Liver (tissue), 9 donors: ENCODE data around the gene CHRM2. TPM values are rescaled to one million over a fixed set of nuclear protein-coding genes. Genes with fewer than 3 reads are reported as not detected.

Experiments used
- DNase-seq: peaks from one replicate; pipeline ENCODE4 v3.0.0-alpha.2; 2017; ENCODE audit warnings: low spot score
- H3K27ac ChIP-seq, 2 donors: one replicate each; pipeline ENCODE4 v1.7.0; 2013; ENCODE audit warnings: inconsistent platforms in 2 of 2, low read length in 2 of 2, control low read depth in 1 of 2, low read depth in 1 of 2, mild to moderate bottlenecking in 1 of 2
- H3K27me3 ChIP-seq, 4 donors: one replicate each; pipeline versions ENCODE4 v1.6.1 to v1.7.0; 2013; ENCODE audit warnings: low read length in 3 of 4, inconsistent platforms in 1 of 4, mild to moderate bottlenecking in 1 of 4, moderate library complexity in 1 of 4; ENCODE audit not compliant: control insufficient read depth in 4 of 4, insufficient read depth in 4 of 4
- H3K36me3 ChIP-seq, 4 donors: one replicate each; pipeline versions ENCODE4 v1.6.1 to v1.7.0; 2013; ENCODE audit warnings: low read length in 3 of 4, mild to moderate bottlenecking in 3 of 4, low read depth in 1 of 4, moderate library complexity in 1 of 4; ENCODE audit not compliant: control insufficient read depth in 4 of 4, insufficient read depth in 3 of 4
- H3K4me1 ChIP-seq, 4 donors: one replicate each; pipeline versions ENCODE4 v1.6.1 to v1.7.0; 2013; ENCODE audit warnings: low read length in 3 of 4, mild to moderate bottlenecking in 3 of 4, moderate library complexity in 1 of 4; ENCODE audit not compliant: control insufficient read depth in 4 of 4, insufficient read depth in 4 of 4
- H3K4me3 ChIP-seq, 3 donors: one replicate each; pipeline versions ENCODE4 v1.6.1 to v1.7.0; 2013; ENCODE audit warnings: low read length in 3 of 3, control low read depth in 1 of 3, low read depth in 1 of 3, mild to moderate bottlenecking in 1 of 3
- H3K9ac ChIP-seq, 2 donors: one replicate each; pipeline ENCODE4 v1.7.0; 2013; ENCODE audit warnings: low read length in 2 of 2, mild to moderate bottlenecking in 2 of 2, moderate library complexity in 2 of 2, control low read depth in 1 of 2, low read depth in 1 of 2
- H3K9me3 ChIP-seq, 4 donors: one replicate each; pipeline versions ENCODE4 v1.6.1 to v1.7.0; 2013; ENCODE audit warnings: low read length in 3 of 4; ENCODE audit not compliant: control insufficient read depth in 4 of 4
- EGR1 ChIP-seq, 2 donors: IDR thresholded peaks; 2 replicates each; pipeline ENCODE4 v1.6.1; 2016 to 2018; ENCODE audit warnings: antibody characterized with exemption in 2 of 2, low read depth in 2 of 2
- FOXA1 ChIP-seq: IDR thresholded peaks from 2 replicates; pipeline ENCODE4 v1.6.1; 2016; ENCODE audit warnings: antibody characterized with exemption
- FOXA2 ChIP-seq: IDR thresholded peaks from 2 replicates; pipeline ENCODE4 v1.6.1; 2016; ENCODE audit warnings: antibody characterized with exemption
- GABPA ChIP-seq, 2 donors: IDR thresholded peaks in 1 of 2; conservative IDR thresholded peaks in 1 of 2; 2 replicates each; pipeline ENCODE4 v1.6.1; 2016; ENCODE audit warnings: antibody characterized with exemption in 2 of 2, mild to moderate bottlenecking in 1 of 2, moderate library complexity in 1 of 2
- HNF4A ChIP-seq, 2 donors: conservative IDR thresholded peaks; 2 replicates each; pipeline ENCODE4 v1.6.1; 2016; ENCODE audit warnings: antibody characterized with exemption in 2 of 2, mild to moderate bottlenecking in 2 of 2
- HNF4G ChIP-seq: IDR thresholded peaks from 2 replicates; pipeline ENCODE4 v1.6.1; 2016; ENCODE audit warnings: antibody characterized with exemption
- JUND ChIP-seq, 2 donors: IDR thresholded peaks; 2 replicates each; pipeline ENCODE4 v1.6.1; 2016; ENCODE audit warnings: antibody characterized with exemption in 2 of 2
- NR2F2 ChIP-seq: IDR thresholded peaks from 2 replicates; pipeline ENCODE4 v1.6.1; 2016; ENCODE audit warnings: antibody characterized with exemption
- RAD21 ChIP-seq, 2 donors: IDR thresholded peaks; 2 replicates each; pipeline ENCODE4 v1.6.1; 2016; ENCODE audit warnings: antibody characterized with exemption in 2 of 2, mild to moderate bottlenecking in 2 of 2
- RXRA ChIP-seq, 2 donors: IDR thresholded peaks; 2 replicates each; pipeline ENCODE4 v1.6.1; 2017 to 2018; ENCODE audit warnings: antibody characterized with exemption in 2 of 2, mild to moderate bottlenecking in 1 of 2
- YY1 ChIP-seq: IDR thresholded peaks from 2 replicates; pipeline ENCODE4 v1.6.1; 2016; ENCODE audit warnings: antibody characterized with exemption, mild to moderate bottlenecking
- WGBS: extraction: QIAGEN DNeasy Blood & Tissue Kit; methylation state at CpG from one replicate; pipeline ENCODE4 v1.1.7; 2013; 5-methylcytosine and 5-hydroxymethylcytosine counted together
- polyA plus RNA-seq, 2 donors: library from polyadenylated mRNA; stranded (reverse) in 1 of 2; unstranded in 1 of 2; fragments of 200-250 nt in 1 of 2; fragments of >200 nt in 1 of 2; fragmentation: Nextera tagmentation in 1 of 2; extraction: Ambion mirVana in 1 of 2; gene quantifications; one replicate each; pipeline versions ENCODE4 v1.2.1 to v1.2.3, GENCODE V29; 2013 to 2015
- total RNA-seq, 2 donors: library from RNA; depleted of rRNA; stranded (reverse); fragments of >200 nt; gene quantifications; one replicate each; pipeline ENCODE4 v1.2.3, GENCODE V29; 2014
- TF ChIP-seq, protein P1 (sequence below): IDR thresholded peaks from 2 replicates; pipeline ENCODE4 v1.6.1; 2016; ENCODE audit warnings: antibody characterized with exemption
- TF ChIP-seq, protein P2 (sequence below): IDR thresholded peaks from 2 replicates; pipeline ENCODE4 v1.6.1; 2016; ENCODE audit warnings: antibody characterized with exemption, mild to moderate bottlenecking
- TF ChIP-seq, protein P3 (sequence below): IDR thresholded peaks from 2 replicates; pipeline ENCODE4 v1.6.1; 2016; ENCODE audit warnings: antibody characterized with exemption
- donor health status: healthy.
- donor health status: healthy.
- donor health status: healthy.
- donor health status: healthy.
- donor health status: healthy.

Gene CHRM2
- total and polyA plus RNA-seq, 4 donors, result 0.08 to 1.2 (median 0.30) TPM

DNA sequence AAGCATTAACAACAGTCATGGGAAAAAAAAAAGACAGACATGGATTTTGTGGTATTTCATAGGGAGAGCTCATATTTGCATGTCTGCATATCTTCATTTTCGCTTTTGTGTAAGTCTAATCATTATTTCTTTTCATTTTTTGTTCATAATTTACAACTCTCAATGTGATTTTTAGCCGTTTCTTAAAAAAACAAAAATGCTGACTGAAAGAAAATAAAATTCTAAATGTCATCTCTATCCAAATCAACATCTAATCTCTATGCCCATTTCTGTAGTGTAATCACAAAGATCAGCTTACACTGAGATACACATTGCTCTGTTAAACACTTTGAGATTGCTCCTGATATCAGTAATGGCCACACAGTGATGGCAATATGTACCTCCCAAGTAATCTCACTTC, 29.2 kb downstream of the CHRM2 start:
- no peak overlapping the region for H3K27ac ChIP-seq
- TF ChIP-seq RXRA (IDR thresholded peaks at IDR 0.05) (no peak), RAD21 (IDR thresholded peaks at IDR 0.05) (no peak), JUND (IDR thresholded peaks at IDR 0.05) (no peak), GABPA (IDR thresholded peaks at IDR 0.05 in 1 of 2, conservative IDR thresholded peaks at IDR 0.05 in 1 of 2) (no peak), HNF4A (conservative IDR thresholded peaks at IDR 0.05) (no peak), FOXA2 (no peak)
- TF ChIP-seq, protein P1, sequence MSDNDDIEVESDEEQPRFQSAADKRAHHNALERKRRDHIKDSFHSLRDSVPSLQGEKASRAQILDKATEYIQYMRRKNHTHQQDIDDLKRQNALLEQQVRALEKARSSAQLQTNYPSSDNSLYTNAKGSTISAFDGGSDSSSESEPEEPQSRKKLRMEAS, result no peak
- H3K9ac ChIP-seq, result no peak overlapping the region
- no peaks in the 10 kb centered on the region for H3K4me1 ChIP-seq
- H3K4me3 ChIP-seq, result no peak overlapping the region
- H3K27me3 ChIP-seq, result no peaks in the 10 kb centered on the region
- H3K9me3 ChIP-seq, result no peaks in the 10 kb centered on the region
- DNase-seq, result no peak
- no peaks in the 10 kb centered on the region for H3K36me3 ChIP-seq
- 45% methylated on average over 2 of the region's 2 CpGs for WGBS

DNA sequence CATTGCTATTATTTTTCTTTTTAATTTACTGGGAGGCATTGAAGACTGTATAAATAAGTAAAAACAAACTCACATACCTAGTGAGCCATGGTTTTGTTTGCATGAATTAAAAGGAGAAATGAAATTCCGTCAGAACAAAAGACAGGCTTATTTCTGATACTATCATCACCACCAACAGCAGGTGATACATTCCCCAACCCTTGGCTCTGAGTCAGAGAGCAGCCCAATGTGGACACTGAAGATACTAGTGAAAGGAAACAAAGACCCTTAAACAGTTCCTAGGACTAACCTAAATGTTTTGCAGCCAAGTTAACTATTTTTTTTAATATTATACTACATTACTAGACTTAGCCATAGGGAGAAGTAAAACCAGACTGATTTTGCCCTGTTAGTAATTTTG, 31.6 kb downstream of the CHRM2 start:
- Histone ChIP-seq H3K9ac (no peak overlapping the region), H3K36me3 (no peaks in the 10 kb centered on the region), H3K27me3 (no peaks in the 10 kb centered on the region), H3K4me1 (no peaks in the 10 kb centered on the region), H3K27ac (no peak overlapping the region), H3K9me3 (no peaks in the 10 kb centered on the region), H3K4me3 (no peak overlapping the region)
- DNase-seq, result no peak
- TF ChIP-seq, protein P2, sequence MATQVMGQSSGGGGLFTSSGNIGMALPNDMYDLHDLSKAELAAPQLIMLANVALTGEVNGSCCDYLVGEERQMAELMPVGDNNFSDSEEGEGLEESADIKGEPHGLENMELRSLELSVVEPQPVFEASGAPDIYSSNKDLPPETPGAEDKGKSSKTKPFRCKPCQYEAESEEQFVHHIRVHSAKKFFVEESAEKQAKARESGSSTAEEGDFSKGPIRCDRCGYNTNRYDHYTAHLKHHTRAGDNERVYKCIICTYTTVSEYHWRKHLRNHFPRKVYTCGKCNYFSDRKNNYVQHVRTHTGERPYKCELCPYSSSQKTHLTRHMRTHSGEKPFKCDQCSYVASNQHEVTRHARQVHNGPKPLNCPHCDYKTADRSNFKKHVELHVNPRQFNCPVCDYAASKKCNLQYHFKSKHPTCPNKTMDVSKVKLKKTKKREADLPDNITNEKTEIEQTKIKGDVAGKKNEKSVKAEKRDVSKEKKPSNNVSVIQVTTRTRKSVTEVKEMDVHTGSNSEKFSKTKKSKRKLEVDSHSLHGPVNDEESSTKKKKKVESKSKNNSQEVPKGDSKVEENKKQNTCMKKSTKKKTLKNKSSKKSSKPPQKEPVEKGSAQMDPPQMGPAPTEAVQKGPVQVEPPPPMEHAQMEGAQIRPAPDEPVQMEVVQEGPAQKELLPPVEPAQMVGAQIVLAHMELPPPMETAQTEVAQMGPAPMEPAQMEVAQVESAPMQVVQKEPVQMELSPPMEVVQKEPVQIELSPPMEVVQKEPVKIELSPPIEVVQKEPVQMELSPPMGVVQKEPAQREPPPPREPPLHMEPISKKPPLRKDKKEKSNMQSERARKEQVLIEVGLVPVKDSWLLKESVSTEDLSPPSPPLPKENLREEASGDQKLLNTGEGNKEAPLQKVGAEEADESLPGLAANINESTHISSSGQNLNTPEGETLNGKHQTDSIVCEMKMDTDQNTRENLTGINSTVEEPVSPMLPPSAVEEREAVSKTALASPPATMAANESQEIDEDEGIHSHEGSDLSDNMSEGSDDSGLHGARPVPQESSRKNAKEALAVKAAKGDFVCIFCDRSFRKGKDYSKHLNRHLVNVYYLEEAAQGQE, result no peak
- TF ChIP-seq FOXA2, result no peak
- TF ChIP-seq EGR1 (IDR thresholded peaks at IDR 0.05; ENCODE audit: low read depth in 2 of 2), result no peak
- TF ChIP-seq, protein P3, sequence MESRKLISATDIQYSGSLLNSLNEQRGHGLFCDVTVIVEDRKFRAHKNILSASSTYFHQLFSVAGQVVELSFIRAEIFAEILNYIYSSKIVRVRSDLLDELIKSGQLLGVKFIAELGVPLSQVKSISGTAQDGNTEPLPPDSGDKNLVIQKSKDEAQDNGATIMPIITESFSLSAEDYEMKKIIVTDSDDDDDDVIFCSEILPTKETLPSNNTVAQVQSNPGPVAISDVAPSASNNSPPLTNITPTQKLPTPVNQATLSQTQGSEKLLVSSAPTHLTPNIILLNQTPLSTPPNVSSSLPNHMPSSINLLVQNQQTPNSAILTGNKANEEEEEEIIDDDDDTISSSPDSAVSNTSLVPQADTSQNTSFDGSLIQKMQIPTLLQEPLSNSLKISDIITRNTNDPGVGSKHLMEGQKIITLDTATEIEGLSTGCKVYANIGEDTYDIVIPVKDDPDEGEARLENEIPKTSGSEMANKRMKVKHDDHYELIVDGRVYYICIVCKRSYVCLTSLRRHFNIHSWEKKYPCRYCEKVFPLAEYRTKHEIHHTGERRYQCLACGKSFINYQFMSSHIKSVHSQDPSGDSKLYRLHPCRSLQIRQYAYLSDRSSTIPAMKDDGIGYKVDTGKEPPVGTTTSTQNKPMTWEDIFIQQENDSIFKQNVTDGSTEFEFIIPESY, result no peak
- TF ChIP-seq HNF4G, result no peak
- TF ChIP-seq JUND (IDR thresholded peaks at IDR 0.05), result no peak
- TF ChIP-seq HNF4A (conservative IDR thresholded peaks at IDR 0.05), result no peak
- TF ChIP-seq, protein P1, result no peak
- no peak for TF ChIP-seq FOXA1
- TF ChIP-seq NR2F2, result no peak
- TF ChIP-seq YY1, result no peak
- 37% methylated on average over 1 of the region's 1 CpG for WGBS
